CD14-positive monocyte (primary cell): ENCODE data around the gene KBTBD12. TPM values are rescaled to one million over a fixed set of nuclear protein-coding genes. Genes with fewer than 3 reads are reported as not detected.
A peak's percentile ranks its signal among the peaks of the same experiment; 100 is the strongest.

Experiments
- DNase-seq, 3 donors: peaks; one replicate each; pipeline ENCODE4 v3.0.0-alpha.2; 2011 to 2022
- H2AFZ ChIP-seq: 2 replicates; pipeline ENCODE4 v1.6.0; 2012; ENCODE audit warnings: mild to moderate bottlenecking, low read depth, low read length, inconsistent platforms; ENCODE audit not compliant: insufficient read depth, poor library complexity, severe bottlenecking
- H3K27ac ChIP-seq, 2 donors: 1 replicate in 1 of 2; 2 replicates in 1 of 2; pipeline ENCODE4 v1.5.1; 2012 to 2013; ENCODE audit warnings: low read length in 2 of 2, control low read depth in 1 of 2, inconsistent platforms in 1 of 2, low read depth in 1 of 2, mild to moderate bottlenecking in 1 of 2
- H3K27me3 ChIP-seq, 2 donors: one replicate each; pipeline versions ENCODE4 v1.6.0 to v1.6.1; 2011 to 2013; ENCODE audit warnings: low read length in 2 of 2; ENCODE audit not compliant: control insufficient read depth in 2 of 2, insufficient read depth in 2 of 2
- H3K36me3 ChIP-seq, 2 donors: replicated peaks in 1 of 2; 1 replicate in 1 of 2; 2 replicates in 1 of 2; pipeline versions ENCODE4 v1.5.1 to v1.6.1; 2012 to 2013; ENCODE audit warnings: low read length in 2 of 2, control low read depth in 1 of 2, inconsistent platforms in 1 of 2, mild to moderate bottlenecking in 1 of 2; ENCODE audit not compliant: insufficient read depth in 2 of 2, control insufficient read depth in 1 of 2
- H3K4me1 ChIP-seq, 2 donors: 1 replicate in 1 of 2; 2 replicates in 1 of 2; pipeline versions ENCODE4 v1.5.1 to v1.6.1; 2012 to 2013; ENCODE audit warnings: low read length in 2 of 2, control low read depth in 1 of 2, inconsistent platforms in 1 of 2, mild to moderate bottlenecking in 1 of 2, moderate library complexity in 1 of 2; ENCODE audit not compliant: insufficient read depth in 2 of 2, control insufficient read depth in 1 of 2
- H3K4me2 ChIP-seq: replicated peaks from 2 replicates; pipeline ENCODE3; 2012; ENCODE audit warnings: low read length, moderate library complexity, mild to moderate bottlenecking; ENCODE audit not compliant: poor library complexity, severe bottlenecking; ENCODE audit errors: extremely low read depth
- H3K4me3 ChIP-seq, 3 experiments: fragments of 200-600 bp in 1 of 3; sonication (generic) in 1 of 3; replicated peaks in 1 of 3; 1 replicate in 2 of 3; 2 replicates in 1 of 3; pipeline ENCODE4 v1.5.1; 2011 to 2013; ENCODE audit warnings: low read length in 3 of 3, mild to moderate bottlenecking in 3 of 3, control low read depth in 2 of 3, low read depth in 2 of 3, inconsistent platforms in 1 of 3, moderate library complexity in 1 of 3
- H3K79me2 ChIP-seq: 2 replicates; pipeline ENCODE4 v1.6.0; 2012; ENCODE audit warnings: mild to moderate bottlenecking, control low read depth, inconsistent platforms, low read length, moderate library complexity; ENCODE audit not compliant: insufficient read depth
- H3K9ac ChIP-seq: 2 replicates; pipeline ENCODE4 v1.6.0; 2017; ENCODE audit warnings: low read length, mild to moderate bottlenecking; ENCODE audit not compliant: insufficient read depth, poor library complexity, severe bottlenecking
- H3K9me3 ChIP-seq, 2 donors: replicated peaks in 1 of 2; 1 replicate in 1 of 2; 2 replicates in 1 of 2; pipeline versions ENCODE4 v1.5.1 to v1.6.1; 2012 to 2013; ENCODE audit warnings: low read length in 2 of 2, control low read depth in 1 of 2; ENCODE audit not compliant: control insufficient read depth in 1 of 2, insufficient read depth in 1 of 2
- H4K20me1 ChIP-seq: 2 replicates; pipeline ENCODE4 v1.6.0; 2012; ENCODE audit warnings: mild to moderate bottlenecking, low read length, control low read depth, moderate library complexity; ENCODE audit not compliant: insufficient read depth
- H3K27ac Mint-ChIP-seq, 7 donors: one replicate each; pipeline ENCODE4 v1.8.0; 2020; ENCODE audit warnings: mild to moderate bottlenecking in 7 of 7, mixed read lengths in 7 of 7, moderate library complexity in 6 of 7, inconsistent platforms in 2 of 7
- H3K27me3 Mint-ChIP-seq, 3 donors: one replicate each; pipeline ENCODE4 v1.8.0; 2021 to 2022; ENCODE audit warnings: low read depth in 3 of 3, mild to moderate bottlenecking in 3 of 3, mixed read lengths in 3 of 3, moderate library complexity in 3 of 3, inconsistent platforms in 1 of 3
- H3K36me3 Mint-ChIP-seq, 2 donors: one replicate each; pipeline ENCODE4 v1.8.0; 2020; ENCODE audit warnings: mixed read lengths in 2 of 2, inconsistent platforms in 1 of 2, mild to moderate bottlenecking in 1 of 2
- H3K4me1 Mint-ChIP-seq: one replicate; pipeline ENCODE4 v1.8.0; 2020; ENCODE audit warnings: mild to moderate bottlenecking, mixed read lengths
- H3K4me3 Mint-ChIP-seq, 2 donors: one replicate each; pipeline ENCODE4 v1.8.0; 2020; ENCODE audit warnings: mild to moderate bottlenecking in 2 of 2, mixed read lengths in 2 of 2, moderate library complexity in 1 of 2
- H3K9me3 Mint-ChIP-seq, 7 donors: one replicate each; pipeline ENCODE4 v1.8.0; 2020 to 2022; ENCODE audit warnings: mixed read lengths in 7 of 7, mild to moderate bottlenecking in 6 of 7, moderate library complexity in 6 of 7, inconsistent platforms in 2 of 7
- WGBS: methylation state at CpG from one replicate; pipeline ENCODE4 v1.1.5; 2013; ENCODE audit warnings: missing lambda C conversion rate; ENCODE audit not compliant: insufficient coverage; 5-methylcytosine and 5-hydroxymethylcytosine counted together
- intact Hi-C, 2 donors: fragments of 100-400 bp; cut with micrococcal nuclease; formaldehyde crosslinking; loops; one replicate each; pipeline versions ENCODE4 v1.15.0 to v1.15.1; 2023
- polyA minus RNA-seq: library from RNA; depleted of rRNA, polyadenylated mRNA; stranded (reverse); fragments of >200 nt; gene quantifications from 2 replicates; pipeline ENCODE4 v1.2.3, GENCODE V29; 2012
- polyA plus RNA-seq, 3 donors: library from polyadenylated mRNA; depleted of rRNA in 1 of 3; unstranded in 2 of 3; stranded (reverse) in 1 of 3; fragments of 300-500 nt in 2 of 3; fragments of >200 nt in 1 of 3; fragmentation: Illumina TruSeq in 2 of 3; gene quantifications; 1 replicate in 2 of 3; 2 replicates in 1 of 3; pipeline ENCODE4 v1.2.3, GENCODE V29; 2012 to 2021
- total RNA-seq, 12 experiments: library from RNA in 1 of 12; stranded (reverse) in 1 of 12; fragments of 120-200 nt in 1 of 12; gene quantifications; one replicate each; pipeline ENCODE4 v1.2.4 and lab custom pipeline; 2013 to 2026; ENCODE audit warnings: mixed read lengths in 6 of 12, inconsistent platforms in 1 of 12
- TF ChIP-seq, protein P1 (sequence below): fragments of 200-600 bp; IDR thresholded peaks from one replicate; pipeline ENCODE4 v1.8.0; 2022; ENCODE audit warnings: antibody characterized with exemption, mild to moderate bottlenecking

Gene KBTBD12, protein sequence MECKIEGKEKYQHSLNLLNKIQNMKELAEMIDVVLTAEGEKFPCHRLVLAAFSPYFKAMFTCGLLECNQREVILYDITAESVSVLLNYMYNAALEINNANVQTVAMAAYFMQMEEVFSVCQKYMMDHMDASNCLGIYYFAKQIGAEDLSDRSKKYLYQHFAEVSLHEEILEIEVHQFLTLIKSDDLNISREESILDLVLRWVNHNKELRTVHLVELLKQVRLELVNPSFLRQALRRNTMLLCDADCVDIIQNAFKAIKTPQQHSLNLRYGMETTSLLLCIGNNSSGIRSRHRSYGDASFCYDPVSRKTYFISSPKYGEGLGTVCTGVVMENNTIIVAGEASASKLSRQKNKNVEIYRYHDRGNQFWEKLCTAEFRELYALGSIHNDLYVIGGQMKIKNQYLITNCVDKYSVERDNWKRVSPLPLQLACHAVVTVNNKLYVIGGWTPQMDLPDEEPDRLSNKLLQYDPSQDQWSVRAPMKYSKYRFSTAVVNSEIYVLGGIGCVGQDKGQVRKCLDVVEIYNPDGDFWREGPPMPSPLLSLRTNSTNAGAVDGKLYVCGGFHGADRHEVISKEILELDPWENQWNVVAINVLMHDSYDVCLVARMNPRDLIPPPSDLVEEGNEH
- total RNA-seq (2013): 0.06 TPM
- not detected for polyA plus RNA-seq
- not detected in 2 replicates for polyA minus RNA-seq
- total RNA-seq (lab: John Stamatoyannopoulos, UW): 0 to 0.58 (median 0) reads per million in 11 experiments

DNA sequence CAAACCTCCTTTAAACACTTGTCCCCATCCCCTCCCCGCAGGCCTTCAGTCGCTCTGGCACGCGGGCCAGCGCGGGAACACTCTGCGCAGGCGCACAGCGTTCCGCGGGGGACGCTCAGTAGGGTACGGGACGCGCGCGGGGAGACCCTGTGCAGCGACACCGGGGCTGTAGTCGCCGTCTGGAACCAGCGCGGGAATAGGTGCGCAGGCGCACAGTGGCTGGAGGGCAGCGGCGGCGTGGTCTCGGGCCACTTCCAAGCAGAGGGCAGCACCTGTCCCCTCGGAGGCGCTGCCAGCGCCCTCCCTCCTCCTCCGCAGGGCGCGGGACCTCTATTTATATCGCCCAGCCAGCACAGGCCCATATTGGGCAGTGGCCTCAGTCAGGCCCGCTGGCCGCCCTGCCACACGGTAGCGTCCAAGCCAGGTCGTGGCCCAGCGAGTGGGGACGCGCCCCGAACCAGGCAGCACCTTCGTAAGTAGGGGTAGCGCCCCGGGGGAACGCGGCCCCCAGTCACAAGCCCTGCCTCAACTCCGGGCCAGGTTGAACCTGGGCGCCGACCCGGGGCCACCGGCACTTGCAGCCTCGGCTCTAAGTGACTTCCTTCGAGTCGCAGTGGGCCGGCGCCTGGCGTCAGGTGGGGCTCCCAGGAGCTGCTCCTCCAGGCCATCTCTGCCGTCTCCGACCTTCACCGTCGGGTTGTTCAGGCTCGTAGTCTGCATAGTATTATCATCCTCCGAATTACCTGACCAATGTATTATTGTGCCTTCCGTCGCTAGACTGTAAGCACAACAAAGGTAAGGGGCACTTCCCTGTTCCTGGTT is at the start of gene KBTBD12:
KBTBD12 (plus strand) TSS at position 118 of the 822 bp plus-strand sequence. CDS start 7,830 bp downstream, outside the sequence.
- peak within 1 kb of the TSS; percentile 53 for H2AFZ ChIP-seq
- H4K20me1 ChIP-seq: no peaks in the 10 kb centered on the region
- TF ChIP-seq, protein P1, sequence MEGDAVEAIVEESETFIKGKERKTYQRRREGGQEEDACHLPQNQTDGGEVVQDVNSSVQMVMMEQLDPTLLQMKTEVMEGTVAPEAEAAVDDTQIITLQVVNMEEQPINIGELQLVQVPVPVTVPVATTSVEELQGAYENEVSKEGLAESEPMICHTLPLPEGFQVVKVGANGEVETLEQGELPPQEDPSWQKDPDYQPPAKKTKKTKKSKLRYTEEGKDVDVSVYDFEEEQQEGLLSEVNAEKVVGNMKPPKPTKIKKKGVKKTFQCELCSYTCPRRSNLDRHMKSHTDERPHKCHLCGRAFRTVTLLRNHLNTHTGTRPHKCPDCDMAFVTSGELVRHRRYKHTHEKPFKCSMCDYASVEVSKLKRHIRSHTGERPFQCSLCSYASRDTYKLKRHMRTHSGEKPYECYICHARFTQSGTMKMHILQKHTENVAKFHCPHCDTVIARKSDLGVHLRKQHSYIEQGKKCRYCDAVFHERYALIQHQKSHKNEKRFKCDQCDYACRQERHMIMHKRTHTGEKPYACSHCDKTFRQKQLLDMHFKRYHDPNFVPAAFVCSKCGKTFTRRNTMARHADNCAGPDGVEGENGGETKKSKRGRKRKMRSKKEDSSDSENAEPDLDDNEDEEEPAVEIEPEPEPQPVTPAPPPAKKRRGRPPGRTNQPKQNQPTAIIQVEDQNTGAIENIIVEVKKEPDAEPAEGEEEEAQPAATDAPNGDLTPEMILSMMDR: no peak
- Mint-ChIP-seq H3K36me3 (peaks cover 4 to 12% of the 10 kb centered on the region in 2 donors), H3K4me3 (peak within 1 kb of the TSS; percentile 62 to 89), H3K4me1 (peaks cover 36% of the 10 kb centered on the region), H3K9me3 (peaks cover 7 to 20% (median 15%) of the 10 kb centered on the region in 7 donors), H3K27me3 (peaks cover 48 to 60% (median 54%) of the 10 kb centered on the region in 3 donors), H3K27ac (peak within 1 kb of the TSS in 1 of 7 donors; percentile 70)
- H3K9me3 ChIP-seq: peaks cover 6 to 16% of the 10 kb centered on the region in 2 donors
- H3K79me2 ChIP-seq: no peaks in the 10 kb centered on the region
- intact Hi-C loops: no loop called here
- no peak for DNase-seq
- H3K27me3 ChIP-seq: peaks cover 31 to 41% of the 10 kb centered on the region in 2 donors
- peak within 1 kb of the TSS in 2 of 3 experiments; percentile 5 to 54 for H3K4me3 ChIP-seq
- peaks cover 17 to 34% of the 10 kb centered on the region in 2 donors for H3K4me1 ChIP-seq
- H3K9ac ChIP-seq: no peak within 1 kb of the TSS
- H3K4me2 ChIP-seq: peak within 1 kb of the TSS; percentile 57
- no peak within 1 kb of the TSS for H3K27ac ChIP-seq
- 13% methylated on average over 61 of the region's 69 CpGs for WGBS
- H3K36me3 ChIP-seq: no peaks in the 10 kb centered on the region

DNA sequence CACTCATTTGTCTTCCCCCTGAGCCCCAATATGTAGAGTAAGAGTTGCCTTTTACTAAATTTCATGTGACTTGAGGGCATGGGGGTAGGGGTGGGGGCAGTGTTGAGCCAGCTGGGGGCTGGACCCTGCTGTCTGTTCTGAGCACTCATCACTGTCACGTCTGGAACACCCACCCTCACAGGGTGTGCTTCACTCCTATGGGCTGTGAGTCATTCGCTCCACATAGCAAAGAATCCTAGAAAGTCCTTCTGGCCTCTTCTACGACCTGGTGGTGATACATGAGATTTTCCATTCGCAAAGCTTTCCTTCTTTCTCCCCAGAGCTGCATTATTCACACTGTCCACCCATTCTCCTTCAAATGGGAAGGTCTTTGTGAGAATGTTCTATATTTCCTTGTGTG is 49.1 kb upstream of the KBTBD12 start:
- no peaks in the 10 kb centered on the region for H3K27me3 ChIP-seq
- H3K4me2 ChIP-seq: no peak overlapping the region
- Mint-ChIP-seq H3K36me3 (no peaks in the 10 kb centered on the region), H3K4me1 (no peaks in the 10 kb centered on the region), H3K27ac (peak overlapping the region in 1 of 7 donors; percentile 4), H3K27me3 (peaks cover 0 to 6% (median 5%) of the 10 kb centered on the region in 3 donors), H3K4me3 (no peak overlapping the region), H3K9me3 (peaks cover 0 to 3% (median 2%) of the 10 kb centered on the region in 7 donors)
- H2AFZ ChIP-seq: no peak overlapping the region
- H3K79me2 ChIP-seq: no peaks in the 10 kb centered on the region
- no peak for DNase-seq
- H3K36me3 ChIP-seq: no peaks in the 10 kb centered on the region
- no peaks in the 10 kb centered on the region for H3K4me1 ChIP-seq
- H4K20me1 ChIP-seq: no peaks in the 10 kb centered on the region
- no peak overlapping the region for H3K9ac ChIP-seq
- WGBS: 90% methylated on average over 2 of the region's 4 CpGs
- no peak overlapping the region for H3K27ac ChIP-seq
- TF ChIP-seq, protein P1: no peak
- intact Hi-C loops: no loop called here
- H3K9me3 ChIP-seq: no peaks in the 10 kb centered on the region
- H3K4me3 ChIP-seq: no peak overlapping the region
